HG03135 (cell line): ENCODE measurements around the gene ZSCAN21.
A peak's percentile ranks its signal among the peaks of the same experiment; 100 is the strongest.

ENCODE experiments used
- ATAC-seq: cut with Tn5 transposase; IDR thresholded peaks from one replicate; pipeline ENCODE4 v1.9.1; 2021; ENCODE audit warnings: mild to moderate bottlenecking, moderate library complexity; ENCODE audit not compliant: unreplicated experiment

Gene ZSCAN21

GRCh38 chr7:100095289-100095688 is 45.7 kb downstream of the ZSCAN21 start:
- ATAC-seq, result no peak

- no peak for ATAC-seq
These were observed 46.1 kb downstream of the ZSCAN21 start for GRCh38 chr7:100095704-100096103.

- no peak for ATAC-seq
These were observed 49.3 kb downstream of the ZSCAN21 start for GRCh38 chr7:100098913-100099312.

- no peak for ATAC-seq
These were observed 49.9 kb downstream of the ZSCAN21 start for GRCh38 chr7:100099452-100099851.

- peak; percentile 57 for ATAC-seq
These were observed 50.9 kb downstream of the ZSCAN21 start for GRCh38 chr7:100100420-100101015.

- peak; percentile 80 for ATAC-seq
These were observed 51.7 kb downstream of the ZSCAN21 start, which contains the start of the genes AP4M1 and MCM7 for GRCh38 chr7:100101016-100101862. Gene AP4M1 (plus strand): TSS chr7:100101643. CDS start chr7:100101715, 72 bp downstream. Gene MCM7 (minus strand): TSS chr7:100101397. CDS start chr7:100101294, 103 bp downstream.

GRCh38 chr7:100102950-100103840 is 53.6 kb downstream of the ZSCAN21 start:
- no peak for ATAC-seq

GRCh38 chr7:100105534-100105933 is 56.0 kb downstream of the ZSCAN21 start:
- no peak for ATAC-seq

- ATAC-seq, result no peak
These were observed 57.1 kb downstream of the ZSCAN21 start for GRCh38 chr7:100106633-100107032.

- ATAC-seq, result no peak
These were observed 57.7 kb downstream of the ZSCAN21 start for GRCh38 chr7:100107125-100107737.

- ATAC-seq, result no peak
These were observed 58.3 kb downstream of the ZSCAN21 start for GRCh38 chr7:100107890-100108289.

- no peak for ATAC-seq
These were observed 60.1 kb downstream of the ZSCAN21 start for GRCh38 chr7:100109521-100110163.

GRCh38 chr7:100111156-100111555 is 61.6 kb downstream of the ZSCAN21 start:
- no peak for ATAC-seq

- ATAC-seq, result no peak
These were observed 62.3 kb downstream of the ZSCAN21 start for GRCh38 chr7:100111914-100112313.
